HL-60 (cell line): ENCODE data around the gene ANKFN1.

Experiments used
- DNase-seq, 2 experiments: peaks; one replicate each; pipeline ENCODE4 v3.0.0-alpha.2; 2010 to 2020; ENCODE audit warnings: low read depth in 1 of 2, low spot score in 1 of 2
- H3K27ac ChIP-seq: fragments of 250-450 bp; sonication (Bioruptor Pico); replicated peaks from 2 replicates; pipeline ENCODE4 v1.5.1; 2020; ENCODE audit warnings: mild to moderate bottlenecking, moderate library complexity
- H3K27me3 ChIP-seq: fragments of 250-450 bp; sonication (Bioruptor Pico); 2 replicates; pipeline ENCODE4 v1.5.1; 2021; ENCODE audit warnings: mild to moderate bottlenecking, moderate library complexity; ENCODE audit not compliant: insufficient read depth, poor library complexity, severe bottlenecking
- H3K4me3 ChIP-seq: replicated peaks from 2 replicates; pipeline ENCODE4 v1.5.1; 2011; ENCODE audit warnings: mild to moderate bottlenecking, control low read depth, low read length; ENCODE audit not compliant: insufficient read depth
- CTCF ChIP-seq: IDR thresholded peaks from one replicate; pipeline ENCODE4 v1.5.1; 2011; ENCODE audit warnings: low read length, control low read depth, inconsistent platforms; ENCODE audit not compliant: insufficient read depth
- GABPA ChIP-seq: IDR thresholded peaks from 2 replicates; pipeline ENCODE4 v1.6.1; 2012; ENCODE audit warnings: low read depth
- POLR2AphosphoS5 ChIP-seq: IDR thresholded peaks from 2 replicates; pipeline ENCODE4 v1.6.1; 2012; ENCODE audit warnings: low read depth
- SPI1 ChIP-seq: IDR thresholded peaks from 2 replicates; pipeline ENCODE4 v1.6.1; 2012; ENCODE audit warnings: low read depth, mild to moderate bottlenecking, borderline replicate concordance
- TF ChIP-seq, protein P1 (sequence below): IDR thresholded peaks from 2 replicates; pipeline ENCODE4 v1.6.1; 2012; ENCODE audit warnings: low read depth; ENCODE audit not compliant: insufficient replicate concordance

The ANKFN1 gene

DNA sequence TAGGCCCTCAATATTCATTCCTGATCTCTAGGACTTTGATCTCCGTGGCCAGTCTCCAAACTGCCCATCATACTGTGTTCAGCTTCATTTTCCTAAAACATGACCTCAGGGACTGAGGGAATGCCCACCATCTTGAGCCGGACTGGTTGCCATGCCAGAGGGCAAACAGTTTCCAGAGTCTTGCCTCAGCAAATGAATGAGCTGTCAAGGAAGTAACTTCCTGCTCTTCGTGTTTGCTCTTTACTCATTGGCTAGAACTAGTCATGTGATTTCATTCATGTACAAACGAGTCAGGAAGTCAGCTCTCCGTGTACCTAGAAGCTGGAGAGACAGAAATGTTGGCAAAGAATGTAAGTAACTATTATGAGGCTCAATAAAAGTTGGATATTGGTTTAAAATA is 50.2 kb downstream of the ANKFN1 start:
- Histone ChIP-seq H3K4me3 (no peak overlapping the region), H3K27me3 (no peaks in the 10 kb centered on the region), H3K27ac (no peak overlapping the region)
- DNase-seq = peak; percentile 8 to 22
- no peak for TF ChIP-seq SPI1
- no peak for TF ChIP-seq POLR2AphosphoS5
- TF ChIP-seq, protein P1, sequence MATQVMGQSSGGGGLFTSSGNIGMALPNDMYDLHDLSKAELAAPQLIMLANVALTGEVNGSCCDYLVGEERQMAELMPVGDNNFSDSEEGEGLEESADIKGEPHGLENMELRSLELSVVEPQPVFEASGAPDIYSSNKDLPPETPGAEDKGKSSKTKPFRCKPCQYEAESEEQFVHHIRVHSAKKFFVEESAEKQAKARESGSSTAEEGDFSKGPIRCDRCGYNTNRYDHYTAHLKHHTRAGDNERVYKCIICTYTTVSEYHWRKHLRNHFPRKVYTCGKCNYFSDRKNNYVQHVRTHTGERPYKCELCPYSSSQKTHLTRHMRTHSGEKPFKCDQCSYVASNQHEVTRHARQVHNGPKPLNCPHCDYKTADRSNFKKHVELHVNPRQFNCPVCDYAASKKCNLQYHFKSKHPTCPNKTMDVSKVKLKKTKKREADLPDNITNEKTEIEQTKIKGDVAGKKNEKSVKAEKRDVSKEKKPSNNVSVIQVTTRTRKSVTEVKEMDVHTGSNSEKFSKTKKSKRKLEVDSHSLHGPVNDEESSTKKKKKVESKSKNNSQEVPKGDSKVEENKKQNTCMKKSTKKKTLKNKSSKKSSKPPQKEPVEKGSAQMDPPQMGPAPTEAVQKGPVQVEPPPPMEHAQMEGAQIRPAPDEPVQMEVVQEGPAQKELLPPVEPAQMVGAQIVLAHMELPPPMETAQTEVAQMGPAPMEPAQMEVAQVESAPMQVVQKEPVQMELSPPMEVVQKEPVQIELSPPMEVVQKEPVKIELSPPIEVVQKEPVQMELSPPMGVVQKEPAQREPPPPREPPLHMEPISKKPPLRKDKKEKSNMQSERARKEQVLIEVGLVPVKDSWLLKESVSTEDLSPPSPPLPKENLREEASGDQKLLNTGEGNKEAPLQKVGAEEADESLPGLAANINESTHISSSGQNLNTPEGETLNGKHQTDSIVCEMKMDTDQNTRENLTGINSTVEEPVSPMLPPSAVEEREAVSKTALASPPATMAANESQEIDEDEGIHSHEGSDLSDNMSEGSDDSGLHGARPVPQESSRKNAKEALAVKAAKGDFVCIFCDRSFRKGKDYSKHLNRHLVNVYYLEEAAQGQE = no peak
- TF ChIP-seq GABPA = no peak
- TF ChIP-seq CTCF = no peak

GRCh38 chr17:56206351-56206750 is 53.1 kb downstream of the ANKFN1 start:
- Histone ChIP-seq H3K27ac (no peak overlapping the region), H3K4me3 (no peak overlapping the region), H3K27me3 (no peaks in the 10 kb centered on the region)
- TF ChIP-seq SPI1 = no peak
- no peak for TF ChIP-seq GABPA
- TF ChIP-seq CTCF = no peak
- no peak for TF ChIP-seq POLR2AphosphoS5
- TF ChIP-seq, protein P1 = no peak
- no peak for DNase-seq

DNA sequence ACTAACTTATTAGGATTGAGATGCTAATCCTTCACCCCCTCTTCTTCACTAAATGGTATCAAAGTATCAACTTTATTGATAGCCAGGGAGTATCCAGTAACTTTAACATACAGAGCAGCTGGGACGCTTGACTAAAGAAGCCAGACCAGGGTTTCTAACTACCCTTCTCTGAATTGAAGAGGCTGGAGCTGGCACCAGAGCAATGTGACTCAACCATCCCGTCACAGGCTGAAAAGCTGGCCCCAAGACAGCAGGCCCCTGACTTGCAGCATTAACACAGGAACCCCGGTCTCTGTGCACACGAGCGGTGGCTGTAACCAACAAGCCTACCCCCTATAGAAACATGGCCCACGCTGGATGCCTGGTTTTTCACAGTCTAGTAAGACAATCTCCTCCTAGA is 59.8 kb downstream of the ANKFN1 start:
- TF ChIP-seq SPI1 (no peak), GABPA (no peak), POLR2AphosphoS5 (no peak), CTCF (no peak)
- TF ChIP-seq, protein P1 = no peak
- Histone ChIP-seq H3K27me3 (no peaks in the 10 kb centered on the region), H3K4me3 (no peak overlapping the region), H3K27ac (no peak overlapping the region)
- no peak for DNase-seq
